Measurements from ENCODE around the gene NECAB3.
"Not testable (repeated sequence)": the region's sequence is repeated elsewhere in the genome, so short reads cannot be mapped to it uniquely, and the experiment has no call there.

Gene NECAB3

GRCh38 chr20:33651562-33652048 is 22.6 kb downstream of the NECAB3 start:
- no peak for DNase-seq (ENCODE audit: low read depth)
- TF ChIP-seq CTCF (conservative IDR thresholded peaks at IDR 0.05; ENCODE audit: low read depth, low read length) = no peak
- H3K4me3 ChIP-seq (ENCODE audit: low read depth, low read length) = no peak overlapping the region

- H3K4me3 ChIP-seq (ENCODE audit: low read depth, low read length) = no peak overlapping the region
- no peak for TF ChIP-seq CTCF (conservative IDR thresholded peaks at IDR 0.05; ENCODE audit: low read depth, low read length)
- no peak for DNase-seq (ENCODE audit: low read depth)
Measured at GRCh38 chr20:33650753-33651561, 23.3 kb downstream of the NECAB3 start.

- no peak for DNase-seq (ENCODE audit: low read depth)
- no peak overlapping the region for H3K4me3 ChIP-seq (ENCODE audit: low read depth, low read length)
- TF ChIP-seq CTCF (conservative IDR thresholded peaks at IDR 0.05; ENCODE audit: low read depth, low read length) = no peak
Measured at GRCh38 chr20:33650111-33650752, 24.0 kb downstream of the NECAB3 start.

GRCh38 chr20:33649201-33649681 is 25.0 kb downstream of the NECAB3 start:
- no peak for TF ChIP-seq CTCF (conservative IDR thresholded peaks at IDR 0.05; ENCODE audit: low read depth, low read length)
- DNase-seq (ENCODE audit: low read depth) = no peak
- H3K4me3 ChIP-seq (ENCODE audit: low read depth, low read length) = no peak overlapping the region

GRCh38 chr20:33648396-33649004 is 25.7 kb downstream of the NECAB3 start:
- TF ChIP-seq CTCF (conservative IDR thresholded peaks at IDR 0.05; ENCODE audit: low read depth, low read length) = no peak
- DNase-seq (ENCODE audit: low read depth) = no peak
- no peak overlapping the region for H3K4me3 ChIP-seq (ENCODE audit: low read depth, low read length)

- DNase-seq (ENCODE audit: low read depth) = peak; percentile 69
- TF ChIP-seq CTCF (conservative IDR thresholded peaks at IDR 0.05; ENCODE audit: low read depth, low read length) = no peak
- no peak overlapping the region for H3K4me3 ChIP-seq (ENCODE audit: low read depth, low read length)
Measured at GRCh38 chr20:33647603-33648395, 26.4 kb downstream of the NECAB3 start.

GRCh38 chr20:33646959-33647602 is 27.1 kb downstream of the NECAB3 start:
- not testable (repeated sequence) for H3K4me3 ChIP-seq (ENCODE audit: low read depth, low read length); DNase-seq (ENCODE audit: low read depth)
